HEK293 (cell line): ENCODE results near the gene C12orf42.

Source experiments
- CTCF ChIA-PET: fragments of 350-600 bp; formaldehyde crosslinking; extraction: SDS; loops from one replicate; lab custom pipeline; 2021; ENCODE audit warnings: antibody characterized with exemption; lab: Yijun Ruan, JAX
- POLR2A ChIA-PET: fragments of 300-600 bp; formaldehyde crosslinking; extraction: SDS; loops from one replicate; lab custom pipeline; 2020; ENCODE audit warnings: antibody characterized with exemption, inconsistent platforms; lab: Yijun Ruan, JAX
- H3K27ac ChIP-seq: fragments of 200-500 bp; sonication (Bioruptor generic); 2 replicates; pipeline ENCODE4 v1.5.1; 2014; ENCODE audit warnings: low read depth, low read length, control low read depth, inconsistent platforms; ENCODE audit errors: extremely low read depth
- H3K36me3 ChIP-seq, 2 experiments: fragments of 200-500 bp in 1 of 2; sonication (Bioruptor generic) in 1 of 2; 1 replicate in 1 of 2; 2 replicates in 1 of 2; pipeline ENCODE4 v1.5.1; 2014 to 2017; ENCODE audit warnings: inconsistent platforms in 2 of 2, low read length in 2 of 2; ENCODE audit not compliant: control insufficient read depth in 2 of 2, insufficient read depth in 1 of 2
- H3K4me1 ChIP-seq: fragments of 200-500 bp; sonication (Bioruptor generic); 2 replicates; pipeline ENCODE4 v1.5.1; 2014; ENCODE audit warnings: mild to moderate bottlenecking, low read length, inconsistent platforms; ENCODE audit not compliant: control insufficient read depth, insufficient read depth
- H3K4me3 ChIP-seq: 2 replicates; pipeline ENCODE4 v1.5.1; 2011; ENCODE audit warnings: low read depth, mild to moderate bottlenecking, control low read depth, low read length, moderate library complexity
- H3K9me3 ChIP-seq: fragments of 200-500 bp; sonication (Bioruptor generic); 2 replicates; pipeline ENCODE4 v1.5.1; 2014; ENCODE audit warnings: low read depth, low read length, inconsistent platforms; ENCODE audit not compliant: control insufficient read depth, insufficient read depth
- AEBP2 ChIP-seq: fragments of 450-650 bp; formaldehyde crosslinking; IDR thresholded peaks from 2 replicates; pipeline ENCODE4 v1.5.1; 2016; ENCODE audit warnings: missing biosample characterization, missing genetic modification characterization, borderline replicate concordance
- EGR2 ChIP-seq: fragments of 450-650 bp; formaldehyde crosslinking; IDR thresholded peaks from 2 replicates; pipeline ENCODE4 v1.5.1; 2016; ENCODE audit warnings: low read depth, missing biosample characterization, missing genetic modification characterization
- FEZF1 ChIP-seq: fragments of 450-650 bp; formaldehyde crosslinking; IDR thresholded peaks from 2 replicates; pipeline ENCODE4 v1.5.1; 2016; ENCODE audit warnings: missing biosample characterization, missing genetic modification characterization
- IKZF3 ChIP-seq: fragments of 450-650 bp; IDR thresholded peaks from 2 replicates; pipeline ENCODE4 v1.5.0; 2018; ENCODE audit warnings: missing biosample characterization, mild to moderate bottlenecking, missing genetic modification characterization, moderate library complexity
- OVOL3 ChIP-seq: fragments of 450-650 bp; formaldehyde crosslinking; IDR thresholded peaks from 2 replicates; pipeline ENCODE4 v1.5.1; 2016; ENCODE audit warnings: missing biosample characterization, missing genetic modification characterization
- REPIN1 ChIP-seq: fragments of 450-650 bp; formaldehyde crosslinking; IDR thresholded peaks from 2 replicates; pipeline ENCODE4 v1.5.1; 2017; ENCODE audit warnings: missing biosample characterization, missing genetic modification characterization, low read depth
- SALL2 ChIP-seq: fragments of 450-650 bp; formaldehyde crosslinking; IDR thresholded peaks from 2 replicates; pipeline ENCODE4 v1.5.0; 2017; ENCODE audit warnings: missing biosample characterization, mild to moderate bottlenecking, missing genetic modification characterization, borderline replicate concordance
- SP7 ChIP-seq: fragments of 450-650 bp; formaldehyde crosslinking; IDR thresholded peaks from 2 replicates; pipeline ENCODE4 v1.5.1; 2016; ENCODE audit warnings: missing biosample characterization, missing genetic modification characterization
- YY1 ChIP-seq: fragments of 450-650 bp; formaldehyde crosslinking; IDR thresholded peaks from 2 replicates; pipeline ENCODE4 v1.5.1; 2018; ENCODE audit warnings: missing biosample characterization, missing genetic modification characterization
- ZBTB26 ChIP-seq: fragments of 450-650 bp; formaldehyde crosslinking; optimal IDR thresholded peaks from 2 replicates; pipeline ENCODE3; 2016; ENCODE audit warnings: missing biosample characterization, mild to moderate bottlenecking, missing genetic modification characterization
- ZFHX2 ChIP-seq: fragments of 450-650 bp; formaldehyde crosslinking; conservative IDR thresholded peaks from 2 replicates; pipeline ENCODE4 v1.5.1; 2016; ENCODE audit warnings: missing biosample characterization, missing genetic modification characterization
- ZNF169 ChIP-seq: fragments of 450-650 bp; formaldehyde crosslinking; IDR thresholded peaks from 2 replicates; pipeline ENCODE4 v1.5.1; 2016; ENCODE audit warnings: missing biosample characterization, missing genetic modification characterization
- ZNF280C ChIP-seq: fragments of 450-650 bp; formaldehyde crosslinking; IDR thresholded peaks from 2 replicates; pipeline ENCODE4 v1.5.1; 2016; ENCODE audit warnings: missing biosample characterization, missing genetic modification characterization
- ZNF324 ChIP-seq: fragments of 450-650 bp; formaldehyde crosslinking; IDR thresholded peaks from 2 replicates; pipeline ENCODE4 v1.5.1; 2016; ENCODE audit warnings: missing biosample characterization, missing genetic modification characterization
- ZNF404 ChIP-seq: fragments of 450-650 bp; formaldehyde crosslinking; IDR thresholded peaks from 2 replicates; pipeline ENCODE4 v1.5.1; 2017; ENCODE audit warnings: missing biosample characterization, missing genetic modification characterization
- ZNF423 ChIP-seq: fragments of 450-650 bp; formaldehyde crosslinking; IDR thresholded peaks from 2 replicates; pipeline ENCODE4 v1.5.1; 2016; ENCODE audit warnings: missing biosample characterization, missing genetic modification characterization
- ZNF544 ChIP-seq: fragments of 450-650 bp; formaldehyde crosslinking; IDR thresholded peaks from 2 replicates; pipeline ENCODE4 v1.5.0; 2017; ENCODE audit warnings: missing biosample characterization, missing genetic modification characterization
- ZNF561 ChIP-seq: fragments of 450-650 bp; IDR thresholded peaks from 2 replicates; pipeline ENCODE4 v1.5.1; 2018; ENCODE audit warnings: missing biosample characterization, missing genetic modification characterization, borderline replicate concordance
- ZNF610 ChIP-seq: fragments of 450-650 bp; formaldehyde crosslinking; IDR thresholded peaks from 2 replicates; pipeline ENCODE4 v1.5.1; 2016; ENCODE audit warnings: missing biosample characterization, missing genetic modification characterization, borderline replicate concordance
- ZNF658 ChIP-seq: fragments of 450-650 bp; formaldehyde crosslinking; IDR thresholded peaks from 2 replicates; pipeline ENCODE4; 2016; ENCODE audit warnings: missing biosample characterization, missing genetic modification characterization
- ZNF664 ChIP-seq: fragments of 450-650 bp; formaldehyde crosslinking; IDR thresholded peaks from 2 replicates; pipeline ENCODE4 v1.5.1; 2016; ENCODE audit warnings: missing biosample characterization, missing genetic modification characterization
- ZNF707 ChIP-seq: fragments of 450-650 bp; formaldehyde crosslinking; IDR thresholded peaks from 2 replicates; pipeline ENCODE4 v1.5.1; 2016; ENCODE audit warnings: missing biosample characterization, missing genetic modification characterization
- ZNF747 ChIP-seq: fragments of 450-650 bp; formaldehyde crosslinking; IDR thresholded peaks from 2 replicates; pipeline ENCODE4 v1.5.1; 2016; ENCODE audit warnings: missing biosample characterization, missing genetic modification characterization
- ZSCAN4 ChIP-seq: fragments of 450-650 bp; formaldehyde crosslinking; IDR thresholded peaks from 2 replicates; pipeline ENCODE4 v1.5.1; 2017; ENCODE audit warnings: missing biosample characterization, missing genetic modification characterization

The C12orf42 gene

GRCh38 chr12:103386451-103386850, 109.3 kb downstream of the C12orf42 start:
- H3K9me3 ChIP-seq: no peaks in the 10 kb centered on the region
- H3K27ac ChIP-seq: no peak overlapping the region
- H3K4me3 ChIP-seq: no peak overlapping the region
- TF ChIP-seq EGR2 (tag by site-specific recombination): no peak
- TF ChIP-seq FEZF1: no peak
- TF ChIP-seq ZNF610 (tag by site-specific recombination): no peak
- TF ChIP-seq SALL2 (tag by site-specific recombination): no peak
- no peak for TF ChIP-seq ZNF658 (tag by site-specific recombination)
- no peak for TF ChIP-seq ZNF404 (tag by site-specific recombination)
- no peak for TF ChIP-seq ZNF561 (tag by site-specific recombination)
- TF ChIP-seq ZNF544 (tag by site-specific recombination): no peak
- no peak for TF ChIP-seq AEBP2 (tag by site-specific recombination)
- CTCF ChIA-PET: interaction anchor here (0.9 kb wide), 1 partner anchor 14 kb away, joined by 3 read pairs; no protein-coding TSS in a partner anchor
- H3K4me1 ChIP-seq: no peaks in the 10 kb centered on the region
- H3K36me3 ChIP-seq: no peaks in the 10 kb centered on the region
- POLR2A ChIA-PET: no interaction called here

GRCh38 chr12:103382736-103383346, 112.9 kb downstream of the C12orf42 start:
- H3K27ac ChIP-seq: no peak overlapping the region
- no peaks in the 10 kb centered on the region for H3K9me3 ChIP-seq
- no peak overlapping the region for H3K4me3 ChIP-seq
- TF ChIP-seq ZNF747 (tag by site-specific recombination): no peak
- TF ChIP-seq ZNF324 (tag by site-specific recombination): no peak
- no peak for TF ChIP-seq ZNF664 (tag by site-specific recombination)
- no peak for TF ChIP-seq EGR2 (tag by site-specific recombination)
- no peak for TF ChIP-seq REPIN1 (tag by site-specific recombination)
- no peak for TF ChIP-seq ZNF169 (tag by site-specific recombination)
- no peak for TF ChIP-seq YY1 (tag by site-specific recombination)
- TF ChIP-seq ZFHX2 (tag by site-specific recombination): no peak
- no peak for TF ChIP-seq ZNF423 (tag by site-specific recombination)
- no peak for TF ChIP-seq IKZF3 (tag by site-specific recombination)
- no peak for TF ChIP-seq OVOL3 (tag by site-specific recombination)
- TF ChIP-seq ZBTB26: no peak
- TF ChIP-seq ZSCAN4 (tag by site-specific recombination): no peak
- TF ChIP-seq SP7: no peak
- TF ChIP-seq ZNF280C: no peak
- TF ChIP-seq ZNF707 (tag by site-specific recombination): no peak
- CTCF ChIA-PET: no interaction called here
- POLR2A ChIA-PET: no interaction called here
- no peaks in the 10 kb centered on the region for H3K36me3 ChIP-seq
- H3K4me1 ChIP-seq: no peaks in the 10 kb centered on the region
